Anterior cingulate cortex (tissue), 58 donors: ENCODE results near the gene TACC3.

Source experiments
- DNase-seq, 58 donors: peaks; one replicate each; lab custom pipeline; 2025; lab: John Stamatoyannopoulos, UW

TACC3 gene

DNA sequence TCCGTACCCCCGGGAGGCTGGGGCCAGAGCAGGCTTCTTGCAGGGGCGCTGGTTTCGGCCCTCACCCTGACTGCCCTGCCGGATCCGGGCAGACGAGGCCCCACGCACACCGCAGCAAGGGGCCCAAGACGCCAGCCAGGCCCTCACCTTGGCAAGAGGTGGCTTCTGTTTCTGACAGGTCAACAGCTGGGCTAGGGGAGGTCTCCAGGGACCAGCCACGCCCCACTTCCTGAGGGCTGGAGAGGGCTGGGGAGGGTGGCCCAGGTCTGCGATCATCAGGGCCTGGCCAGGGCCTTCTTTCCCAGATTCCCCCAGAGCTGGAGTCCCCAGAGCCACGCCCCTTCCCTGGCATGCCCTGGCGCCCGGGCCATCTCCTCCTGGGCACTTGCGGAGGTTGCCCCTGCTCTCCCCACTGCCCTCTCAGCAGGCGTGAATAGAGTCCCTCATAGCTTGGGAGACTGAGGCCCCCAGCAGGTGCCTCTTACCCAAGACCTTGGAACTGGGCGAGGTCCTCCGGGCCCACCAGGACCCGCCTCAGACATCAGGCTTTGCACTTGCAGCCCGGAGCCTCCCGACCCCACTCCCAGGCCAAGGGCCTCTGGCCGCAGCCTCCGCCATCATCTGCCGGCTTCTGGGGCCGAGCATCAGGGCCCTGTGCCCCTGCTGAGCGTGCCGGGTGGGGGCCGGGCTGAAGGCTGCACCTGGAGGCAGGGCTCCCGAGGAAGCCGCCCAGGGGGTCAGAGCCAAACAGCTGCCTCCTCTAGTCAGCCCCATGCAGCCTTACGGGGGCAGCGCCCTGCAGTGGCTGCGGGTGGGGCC is 65.4 kb downstream of the TACC3 start:
- DNase-seq = no peak

DNA sequence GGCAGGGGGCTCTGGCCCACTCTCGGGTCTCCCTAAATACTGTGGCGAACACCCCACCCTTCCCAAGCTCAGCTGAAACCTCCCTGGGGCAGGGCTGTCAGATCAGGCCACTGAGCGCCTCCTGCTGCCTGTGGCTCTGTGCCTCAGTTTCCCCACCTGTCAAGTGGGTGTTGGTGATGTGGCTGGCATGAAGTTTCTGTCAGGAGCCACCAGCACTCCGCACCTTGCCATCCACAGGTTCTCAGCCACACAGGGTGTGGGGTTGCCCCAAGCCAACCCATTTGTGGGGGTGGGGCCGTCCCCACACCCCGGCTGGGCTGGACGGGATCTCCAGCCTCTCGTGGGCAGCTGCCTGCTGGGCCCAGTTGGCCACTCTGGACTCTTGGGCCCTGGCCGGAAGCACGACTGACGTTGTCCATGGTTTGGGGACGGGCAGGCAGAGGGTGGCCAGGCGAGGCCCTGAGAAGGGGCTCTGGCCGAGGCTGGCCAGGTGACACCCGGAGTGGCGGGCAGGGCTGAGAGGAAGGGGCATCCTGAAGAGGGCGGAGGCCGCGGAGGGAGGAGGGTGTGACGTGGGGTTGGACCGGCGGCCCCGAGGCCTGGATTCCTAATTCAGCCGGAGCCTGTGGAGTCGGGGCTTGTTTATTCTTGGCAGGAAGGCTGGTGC is 66.2 kb downstream of the TACC3 start:
- peak in 13 of 58 donors; percentile 17 to 52 (median 30) for DNase-seq

- no peak for DNase-seq
Observed at GRCh38 chr4:1788254-1788973, 67.1 kb downstream of the TACC3 start.

- no peak for DNase-seq
Observed at GRCh38 chr4:1789552-1789951, 68.2 kb downstream of the TACC3 start.

GRCh38 chr4:1790005-1790404 is 68.7 kb downstream of the TACC3 start:
- no peak for DNase-seq

DNA sequence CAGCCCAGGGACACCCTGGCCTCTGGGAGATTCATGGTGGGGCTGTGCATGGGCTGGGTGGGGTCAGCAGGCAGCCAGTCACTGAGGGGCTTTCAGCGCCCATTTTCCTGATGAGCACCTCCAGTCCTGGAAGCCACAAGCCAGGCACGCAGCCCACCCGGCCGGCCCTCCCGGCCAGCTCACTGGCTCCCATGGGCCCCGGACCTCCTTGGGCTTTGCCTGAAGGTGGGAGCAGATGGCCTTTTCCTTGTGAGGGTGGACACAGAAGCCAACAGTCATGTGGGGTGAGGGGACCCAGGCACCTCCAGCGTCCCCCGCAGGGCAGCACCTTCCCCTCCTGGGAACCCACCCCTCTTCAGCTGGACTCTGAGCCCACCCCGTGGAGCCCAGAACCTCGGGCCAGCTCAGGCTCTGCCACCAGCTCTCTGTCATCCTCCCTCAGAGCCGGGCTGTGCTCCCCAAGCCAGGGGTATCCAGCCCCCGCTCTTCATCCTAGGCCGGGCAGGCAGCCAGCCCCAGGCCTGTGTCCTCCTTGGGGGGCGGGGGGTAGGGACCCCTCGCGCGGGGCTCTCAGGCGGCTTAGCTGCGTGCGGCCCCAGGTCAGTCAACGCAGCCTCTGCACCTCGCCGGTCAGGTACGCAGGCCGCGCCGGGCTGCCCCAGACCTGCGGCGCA is 71.0 kb downstream of the TACC3 start:
- DNase-seq = no peak

GRCh38 chr4:1792832-1793495 is 71.6 kb downstream of the TACC3 start, which contains the start of gene FGFR3:
Gene FGFR3 (plus strand): TSS chr4:1793293. CDS start chr4:1793935, 642 bp downstream.
- DNase-seq = peak in 6 of 58 donors; percentile 14 to 45 (median 33)

DNA sequence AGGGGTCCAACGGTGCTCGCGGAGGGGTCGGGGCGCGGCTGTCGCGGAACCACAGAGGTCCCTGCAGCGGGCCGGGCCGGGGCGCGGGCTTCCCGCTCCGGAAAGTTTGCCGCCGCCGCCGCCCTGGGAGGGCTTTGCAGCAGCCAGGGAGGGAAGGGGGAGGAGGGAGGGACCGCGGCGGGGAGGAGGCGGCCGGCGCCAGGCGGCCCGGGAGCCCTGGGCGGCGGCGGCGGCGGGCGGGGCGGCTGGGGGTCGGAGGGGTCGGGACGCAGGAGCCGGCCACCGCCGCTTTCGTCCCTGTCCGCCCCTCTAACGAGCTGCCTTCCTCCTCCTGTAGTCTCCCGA is 72.1 kb downstream of the TACC3 start:
- DNase-seq = no peak

GRCh38 chr4:1793940-1794808 is 72.9 kb downstream of the TACC3 start:
- no peak for DNase-seq
